OCI-LY1 (cell line): ENCODE data around the gene SSUH2.

Experiments used
- H2AFZ ChIP-seq: fragments of 200-600 bp; sonication (generic), shearing (Covaris generic); 2 replicates; pipeline ENCODE4 v1.6.0; 2014; ENCODE audit warnings: antibody characterized with exemption, mild to moderate bottlenecking, low read length
- H3F3A ChIP-seq: fragments of 200-600 bp; sonication (generic), shearing (Covaris generic); 2 replicates; pipeline ENCODE4 v1.6.0; 2014; ENCODE audit warnings: mild to moderate bottlenecking, antibody characterized with exemption, low read length, moderate library complexity; ENCODE audit not compliant: insufficient read depth
- H3K27ac ChIP-seq: fragments of 200-600 bp; sonication (generic); 2 replicates; pipeline ENCODE4 v1.5.1; 2014; ENCODE audit warnings: low read length, mixed run types, mild to moderate bottlenecking, low read depth; ENCODE audit not compliant: poor library complexity, severe bottlenecking
- H3K27me3 ChIP-seq: fragments of 200-600 bp; sonication (generic); 2 replicates; pipeline ENCODE4 v1.6.0; 2014; ENCODE audit warnings: antibody characterized with exemption, mild to moderate bottlenecking, low read length, moderate library complexity; ENCODE audit not compliant: insufficient read depth
- H3K36me3 ChIP-seq: fragments of 200-600 bp; sonication (generic); 2 replicates; pipeline ENCODE4 v1.6.1; 2014; ENCODE audit warnings: mild to moderate bottlenecking, antibody characterized with exemption, low read length, moderate library complexity, mixed read lengths; ENCODE audit not compliant: insufficient read depth
- H3K4me1 ChIP-seq: fragments of 200-600 bp; sonication (generic); 2 replicates; pipeline ENCODE4 v1.5.1; 2014; ENCODE audit warnings: mild to moderate bottlenecking, low read length, moderate library complexity; ENCODE audit not compliant: insufficient read depth, severe bottlenecking
- H3K4me2 ChIP-seq: fragments of 200-600 bp; sonication (generic), shearing (Covaris generic); 2 replicates; pipeline ENCODE4 v1.6.1; 2014; ENCODE audit warnings: low read length
- H3K4me3 ChIP-seq: fragments of 200-600 bp; sonication (generic); 2 replicates; pipeline ENCODE4 v1.5.1; 2014; ENCODE audit warnings: low read length, low read depth, mild to moderate bottlenecking, mixed read lengths; ENCODE audit not compliant: poor library complexity, severe bottlenecking
- H3K79me2 ChIP-seq: fragments of 200-600 bp; shearing (Covaris generic); 2 replicates; pipeline ENCODE4 v1.6.1; 2016; ENCODE audit warnings: mixed run types, low read length, mixed read lengths; ENCODE audit not compliant: insufficient read depth
- H3K9ac ChIP-seq: fragments of 200-600 bp; sonication (generic), shearing (Covaris generic); 2 replicates; pipeline ENCODE4 v1.6.1; 2014; ENCODE audit warnings: mild to moderate bottlenecking, low read length, mixed read lengths
- H3K9me2 ChIP-seq: fragments of 200-600 bp; sonication (generic), shearing (Covaris generic); 2 replicates; pipeline ENCODE4 v1.6.1; 2014; ENCODE audit warnings: low read depth, mild to moderate bottlenecking, low read length, mixed read lengths
- H3K9me3 ChIP-seq: fragments of 200-600 bp; shearing (Covaris generic); 2 replicates; pipeline ENCODE4 v1.6.1; 2014; ENCODE audit warnings: low read length, mixed read lengths
- H4K20me1 ChIP-seq: fragments of 200-600 bp; sonication (generic), shearing (Covaris generic); 2 replicates; pipeline ENCODE4 v1.6.0; 2016; ENCODE audit warnings: mild to moderate bottlenecking, low read length; ENCODE audit not compliant: insufficient read depth
- EZH2 ChIP-seq: fragments of 200-600 bp; sonication (generic), shearing (Covaris generic); IDR thresholded peaks from 2 replicates; pipeline ENCODE4 v1.8.0; 2017; ENCODE audit warnings: borderline replicate concordance, mixed run types, mild to moderate bottlenecking, antibody characterized with exemption, low read length, moderate library complexity, mixed read lengths
- TF ChIP-seq, protein P1 (sequence below): fragments of 200-600 bp; sonication (generic), shearing (Covaris generic); IDR thresholded peaks from 2 replicates; pipeline ENCODE4 v1.5.1; 2017; ENCODE audit warnings: mild to moderate bottlenecking, antibody characterized with exemption, low read length, moderate library complexity, mixed read lengths

The SSUH2 gene

GRCh38 chr3:8631661-8632060 is 12.9 kb downstream of the SSUH2 start:
- Histone ChIP-seq H3K9ac (no peak overlapping the region), H3K4me3 (no peak overlapping the region), H4K20me1 (no peaks in the 10 kb centered on the region), H3K4me1 (peaks cover 5% of the 10 kb centered on the region), H3K27me3 (peaks cover 7% of the 10 kb centered on the region; the same call in 1 of the 2 replicates), H3K9me3 (no peaks in the 10 kb centered on the region), H3K27ac (no peak overlapping the region), H2AFZ (no peak overlapping the region), H3F3A (no peaks in the 10 kb centered on the region), H3K4me2 (no peak overlapping the region), H3K36me3 (no peaks in the 10 kb centered on the region; the same call in 1 of the 2 replicates), H3K9me2 (no peaks in the 10 kb centered on the region), H3K79me2 (no peaks in the 10 kb centered on the region)
- no peak for TF ChIP-seq EZH2
- TF ChIP-seq, protein P1, sequence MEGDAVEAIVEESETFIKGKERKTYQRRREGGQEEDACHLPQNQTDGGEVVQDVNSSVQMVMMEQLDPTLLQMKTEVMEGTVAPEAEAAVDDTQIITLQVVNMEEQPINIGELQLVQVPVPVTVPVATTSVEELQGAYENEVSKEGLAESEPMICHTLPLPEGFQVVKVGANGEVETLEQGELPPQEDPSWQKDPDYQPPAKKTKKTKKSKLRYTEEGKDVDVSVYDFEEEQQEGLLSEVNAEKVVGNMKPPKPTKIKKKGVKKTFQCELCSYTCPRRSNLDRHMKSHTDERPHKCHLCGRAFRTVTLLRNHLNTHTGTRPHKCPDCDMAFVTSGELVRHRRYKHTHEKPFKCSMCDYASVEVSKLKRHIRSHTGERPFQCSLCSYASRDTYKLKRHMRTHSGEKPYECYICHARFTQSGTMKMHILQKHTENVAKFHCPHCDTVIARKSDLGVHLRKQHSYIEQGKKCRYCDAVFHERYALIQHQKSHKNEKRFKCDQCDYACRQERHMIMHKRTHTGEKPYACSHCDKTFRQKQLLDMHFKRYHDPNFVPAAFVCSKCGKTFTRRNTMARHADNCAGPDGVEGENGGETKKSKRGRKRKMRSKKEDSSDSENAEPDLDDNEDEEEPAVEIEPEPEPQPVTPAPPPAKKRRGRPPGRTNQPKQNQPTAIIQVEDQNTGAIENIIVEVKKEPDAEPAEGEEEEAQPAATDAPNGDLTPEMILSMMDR = no peak

- Histone ChIP-seq H3K27ac (no peak overlapping the region), H3K4me2 (no peak overlapping the region)
Measured at GRCh38 chr3:8629151-8630021, 15.2 kb downstream of the SSUH2 start.

DNA sequence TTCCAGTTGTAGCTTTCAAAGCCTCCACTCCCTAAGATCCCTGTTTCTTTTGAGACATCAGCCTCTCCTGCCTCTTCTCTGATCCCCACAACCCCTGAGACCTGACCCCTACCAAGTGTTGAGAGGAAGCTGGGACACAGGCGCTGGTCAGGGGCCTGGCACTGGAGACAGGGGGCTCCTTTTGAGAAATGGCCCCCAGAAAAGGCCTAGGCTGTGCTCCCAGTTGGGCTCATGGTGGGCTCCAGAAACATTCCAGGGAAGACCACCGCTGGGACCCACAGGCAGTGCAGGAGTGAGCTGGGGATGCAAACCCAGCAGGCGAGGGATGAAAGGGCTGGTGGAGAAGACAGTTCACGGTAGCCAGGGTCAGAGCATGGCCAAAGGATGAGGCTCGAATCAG is 16.6 kb downstream of the SSUH2 start:
- Histone ChIP-seq H3K27ac (no peak overlapping the region), H3K79me2 (no peaks in the 10 kb centered on the region), H2AFZ (no peak overlapping the region), H3K9me3 (no peaks in the 10 kb centered on the region), H3K9ac (no peak overlapping the region), H3K4me3 (no peak overlapping the region), H4K20me1 (no peaks in the 10 kb centered on the region), H3K9me2 (no peaks in the 10 kb centered on the region), H3K36me3 (no peaks in the 10 kb centered on the region; the same call in 1 of the 2 replicates), H3K4me2 (no peak overlapping the region), H3K4me1 (peaks cover 19% of the 10 kb centered on the region), H3K27me3 (no peaks in the 10 kb centered on the region), H3F3A (no peaks in the 10 kb centered on the region)
- TF ChIP-seq EZH2 = no peak
- TF ChIP-seq, protein P1 = no peak

More at GRCh38 chr3:8629151-8630021, 15.2 kb downstream of the SSUH2 start:
- Histone ChIP-seq H3K79me2 (no peaks in the 10 kb centered on the region), H3K9me2 (no peaks in the 10 kb centered on the region), H3K9me3 (no peaks in the 10 kb centered on the region), H3F3A (no peaks in the 10 kb centered on the region), H4K20me1 (no peaks in the 10 kb centered on the region), H3K4me1 (peaks cover 11% of the 10 kb centered on the region), H2AFZ (no peak overlapping the region), H3K36me3 (no peaks in the 10 kb centered on the region; the same call in 1 of the 2 replicates), H3K27me3 (no peaks in the 10 kb centered on the region), H3K9ac (no peak overlapping the region), H3K4me3 (no peak overlapping the region)
- TF ChIP-seq, protein P1 = no peak
- TF ChIP-seq EZH2 = no peak
